Globus pallidus (tissue), 1 donor: Measurements from ENCODE around the gene KDELR3.

Experiments used
- DNase-seq: peaks from one replicate; pipeline ENCODE4 v3.0.0-alpha.2; 2015; ENCODE audit warnings: low spot score

KDELR3 gene

GRCh38 chr22:38440747-38441350, 27.0 kb upstream of the KDELR3 start:
- DNase-seq, result no peak

- DNase-seq, result no peak
These were observed 26.1 kb upstream of the KDELR3 start for GRCh38 chr22:38441620-38442287.

GRCh38 chr22:38442967-38443627, 24.8 kb upstream of the KDELR3 start:
- no peak for DNase-seq

- DNase-seq, result no peak
These were observed 24.0 kb upstream of the KDELR3 start for GRCh38 chr22:38443628-38444521.

- no peak for DNase-seq
These were observed 23.1 kb upstream of the KDELR3 start for GRCh38 chr22:38444783-38445182.

- DNase-seq, result no peak
These were observed 21.8 kb upstream of the KDELR3 start for GRCh38 chr22:38446018-38446601.

GRCh38 chr22:38448945-38449745, 18.8 kb upstream of the KDELR3 start:
- no peak for DNase-seq

- DNase-seq, result no peak
These were observed 18.1 kb upstream of the KDELR3 start for GRCh38 chr22:38449776-38450175.

- no peak for DNase-seq
These were observed 17.6 kb upstream of the KDELR3 start for GRCh38 chr22:38450234-38450797.

- DNase-seq, result no peak
These were observed 16.5 kb upstream of the KDELR3 start for GRCh38 chr22:38451404-38451803.

- DNase-seq, result no peak
These were observed 16.0 kb upstream of the KDELR3 start for GRCh38 chr22:38451864-38452263.

- peak; percentile 9 for DNase-seq
These were observed 15.4 kb upstream of the KDELR3 start for GRCh38 chr22:38452373-38453065.

GRCh38 chr22:38453066-38453672, 14.7 kb upstream of the KDELR3 start:
- DNase-seq, result no peak

GRCh38 chr22:38453996-38454352, 13.9 kb upstream of the KDELR3 start:
- no peak for DNase-seq

GRCh38 chr22:38454353-38455075, 13.4 kb upstream of the KDELR3 start:
- no peak for DNase-seq

GRCh38 chr22:38455076-38455529, 12.8 kb upstream of the KDELR3 start, which contains the start of gene KCNJ4:
Gene KCNJ4 (minus strand): TSS chr22:38455199. CDS start chr22:38428132, 27,067 bp downstream.
- DNase-seq, result no peak

GRCh38 chr22:38455530-38456271, 12.2 kb upstream of the KDELR3 start:
- no peak for DNase-seq

GRCh38 chr22:38456272-38456835, 11.5 kb upstream of the KDELR3 start:
- DNase-seq, result no peak
